DOHH2 (cell line): ENCODE results near the gene CCDC38.

Source experiments
- CTCF ChIP-seq: fragments of 200-600 bp; sonication (generic); IDR thresholded peaks from one replicate; pipeline ENCODE4 v1.5.1; 2014; ENCODE audit warnings: antibody characterized with exemption, mild to moderate bottlenecking, low read depth, low read length; ENCODE audit not compliant: poor library complexity, severe bottlenecking
- EZH2phosphoT487 ChIP-seq: fragments of 200-600 bp; sonication (generic); IDR thresholded peaks from 2 replicates; pipeline ENCODE4 v1.6.1; 2017; ENCODE audit warnings: borderline replicate concordance, mild to moderate bottlenecking, antibody characterized with exemption, low read length, moderate library complexity, mixed read lengths

- TF ChIP-seq CTCF: no peak
- TF ChIP-seq EZH2phosphoT487: no peak
Observed at GRCh38 chr12:95834572-95834971, 107.8 kb downstream of the CCDC38 start.
